ENCODE results near the gene SEMA3F.

SEMA3F gene

DNA sequence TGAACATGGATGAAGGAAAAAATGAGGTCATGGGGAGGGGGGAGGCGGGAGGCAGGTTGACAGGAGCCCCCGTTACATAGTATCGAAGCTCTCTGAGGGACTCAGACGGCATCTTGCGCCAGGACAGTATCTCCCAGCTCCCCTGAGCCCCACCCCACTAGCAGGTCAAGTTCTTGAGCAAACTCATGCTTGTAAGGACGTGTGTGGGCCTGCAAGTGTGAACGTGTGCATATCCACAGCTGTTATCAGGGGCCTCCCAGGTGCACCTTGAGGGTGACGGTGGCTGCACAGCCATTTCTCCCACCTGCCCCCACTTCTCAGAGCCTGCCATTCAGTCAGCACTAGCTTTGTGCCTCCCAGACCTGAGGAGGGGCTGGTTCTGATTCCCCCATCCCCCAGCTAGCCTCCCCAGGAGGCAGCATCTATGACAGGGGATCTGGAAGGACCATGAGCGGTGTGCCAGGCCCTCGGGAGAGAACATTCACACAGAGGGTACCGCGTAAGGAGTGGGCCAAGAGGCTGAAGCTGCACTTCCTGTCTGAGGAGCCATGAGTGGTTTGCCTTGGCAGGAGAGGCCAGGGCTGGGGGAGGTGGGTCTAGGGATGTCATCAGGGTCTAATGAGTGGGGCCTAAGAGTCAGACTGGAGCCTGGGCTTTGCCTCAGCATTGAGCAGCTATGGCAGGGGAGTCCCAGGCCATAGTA lies 2.9 kb downstream of the SEMA3F start:
- DNase-seq: peak; percentile 18

GRCh38 chr3:50158530-50159146 lies 3.5 kb downstream of the SEMA3F start:
- DNase-seq: no peak

DNA sequence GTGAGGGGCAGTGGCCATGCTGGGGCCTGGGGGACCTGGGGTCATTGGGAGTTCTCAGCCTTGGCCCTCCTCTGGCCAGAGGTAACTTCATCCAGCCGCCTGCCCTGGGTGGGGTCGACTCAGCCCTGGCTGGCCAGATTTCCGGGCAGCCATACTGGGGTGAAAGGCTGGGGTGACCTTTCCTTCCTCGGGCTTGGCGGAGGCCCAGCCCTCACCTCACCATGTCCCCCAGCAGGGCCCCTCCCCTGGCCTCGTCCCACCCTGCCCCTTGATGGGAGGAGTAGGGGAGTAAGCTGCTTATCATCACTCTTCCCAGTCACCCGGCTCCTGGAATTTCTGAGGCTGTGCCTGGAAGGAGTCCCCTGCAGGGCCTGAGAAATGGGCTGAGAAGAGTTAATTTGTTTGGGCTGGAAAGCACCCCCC lies 5.4 kb downstream of the SEMA3F start:
- no peak for DNase-seq

GRCh38 chr3:50161320-50161719 lies 6.2 kb downstream of the SEMA3F start:
- no peak for DNase-seq

GRCh38 chr3:50162034-50162883 lies 7.1 kb downstream of the SEMA3F start:
- DNase-seq: no peak

DNA sequence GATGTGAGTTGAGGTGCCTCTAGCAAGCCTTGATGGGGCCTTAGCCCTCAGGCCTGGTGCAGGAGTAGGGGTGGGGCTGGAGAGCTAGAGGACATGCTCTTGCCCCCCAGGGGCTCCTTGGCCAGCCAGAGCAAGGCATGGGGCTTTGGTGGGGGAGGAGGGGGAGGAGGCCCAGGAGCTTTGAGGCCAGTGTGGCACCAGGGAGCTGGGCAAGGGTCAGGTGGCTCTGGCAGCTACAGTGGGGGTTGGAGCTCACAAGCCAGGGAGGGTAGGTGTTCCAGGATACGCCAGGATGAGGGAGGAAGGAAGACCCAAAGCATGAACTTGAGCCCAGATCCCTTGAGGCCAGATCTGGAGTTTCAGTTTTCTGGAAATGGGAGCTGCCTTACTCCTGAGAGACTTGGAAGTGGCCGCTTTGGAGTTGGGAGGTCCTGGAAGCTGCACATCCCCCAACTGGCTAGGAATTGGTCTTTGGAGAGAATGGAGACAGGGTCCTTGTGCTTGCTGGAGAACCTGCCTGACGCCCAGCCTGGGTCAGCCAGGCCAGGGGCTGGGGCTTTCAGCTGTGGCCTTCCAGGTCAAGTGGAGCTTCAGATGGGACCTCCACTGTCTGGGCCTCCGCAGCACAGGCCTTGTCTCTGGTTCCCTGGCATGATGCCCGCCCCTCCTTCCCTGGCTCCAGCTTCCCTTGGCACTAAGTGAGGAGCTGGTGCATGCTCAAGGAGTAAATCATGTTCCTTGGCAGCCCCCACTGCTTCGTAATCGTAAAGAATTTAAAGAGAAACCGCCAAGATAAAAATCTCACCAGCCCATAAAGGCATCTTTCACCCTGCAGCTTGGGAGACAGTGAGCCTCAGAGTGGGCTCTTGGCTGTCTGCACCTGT lies 8.7 kb downstream of the SEMA3F start:
- no peak for DNase-seq

DNA sequence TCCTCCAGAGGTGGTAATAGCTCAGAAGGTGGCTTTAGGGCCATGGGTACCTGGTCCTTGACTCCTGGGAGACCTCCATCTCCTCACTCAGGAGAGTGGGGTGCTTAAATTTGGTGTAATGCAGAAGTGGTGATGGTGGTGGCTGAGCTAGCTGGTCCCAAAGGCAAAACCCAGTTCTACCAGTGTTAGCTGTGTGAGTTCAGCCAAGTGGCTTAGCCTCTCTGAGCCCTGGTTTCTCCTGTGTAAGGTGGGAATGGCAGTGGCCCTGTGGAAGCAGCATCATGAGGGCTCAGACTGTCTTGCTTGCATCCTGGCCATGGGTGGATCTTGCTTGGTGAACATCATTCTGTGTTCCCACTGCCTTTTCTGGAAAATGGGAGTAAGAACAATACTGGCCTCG lies 9.4 kb downstream of the SEMA3F start:
- DNase-seq: no peak

DNA sequence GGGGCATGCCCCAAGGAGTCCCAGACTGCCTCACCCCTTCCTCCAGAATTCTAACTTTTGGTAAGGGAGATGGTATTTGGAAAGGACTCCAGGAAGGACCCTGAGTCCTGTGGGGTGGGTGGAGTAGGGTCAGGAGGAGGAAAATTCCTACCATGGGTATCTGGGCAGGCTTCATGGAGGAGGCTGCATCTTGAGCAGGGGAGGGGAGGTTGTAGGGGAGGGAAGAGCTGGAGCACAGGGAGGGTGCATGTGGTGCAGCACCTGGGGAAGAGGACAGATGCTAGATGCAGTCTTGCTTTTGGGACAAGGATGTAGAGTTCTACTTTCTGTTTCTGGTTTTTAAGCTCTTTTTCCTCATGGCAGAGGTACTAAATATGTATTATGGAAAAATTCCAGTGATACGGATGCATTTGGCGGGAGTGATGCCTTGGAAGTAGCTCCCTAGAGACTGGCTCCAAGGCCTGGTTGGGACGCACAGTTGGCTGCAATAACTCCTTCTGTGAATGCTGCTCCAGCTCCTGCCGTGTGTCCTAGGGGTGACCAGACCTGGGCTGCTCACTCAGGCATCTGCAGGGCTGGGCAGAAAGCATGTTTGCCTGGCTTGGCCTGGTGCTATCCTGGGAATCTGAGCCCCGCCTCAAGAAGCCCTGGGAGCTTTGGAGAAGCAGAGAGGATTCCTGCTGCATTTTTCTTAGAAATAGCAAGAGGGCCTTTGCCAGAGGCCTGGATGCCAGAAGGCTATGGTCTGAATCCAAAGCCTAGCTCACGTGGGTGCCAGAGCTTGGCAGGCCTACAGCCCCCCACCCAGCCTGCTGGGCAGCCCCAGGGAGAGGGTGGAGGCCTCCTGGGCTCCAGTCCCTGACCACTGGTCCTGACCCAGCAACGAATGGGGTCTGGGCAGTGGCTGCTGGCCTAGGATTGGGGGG lies 10.1 kb downstream of the SEMA3F start:
- DNase-seq: no peak

DNA sequence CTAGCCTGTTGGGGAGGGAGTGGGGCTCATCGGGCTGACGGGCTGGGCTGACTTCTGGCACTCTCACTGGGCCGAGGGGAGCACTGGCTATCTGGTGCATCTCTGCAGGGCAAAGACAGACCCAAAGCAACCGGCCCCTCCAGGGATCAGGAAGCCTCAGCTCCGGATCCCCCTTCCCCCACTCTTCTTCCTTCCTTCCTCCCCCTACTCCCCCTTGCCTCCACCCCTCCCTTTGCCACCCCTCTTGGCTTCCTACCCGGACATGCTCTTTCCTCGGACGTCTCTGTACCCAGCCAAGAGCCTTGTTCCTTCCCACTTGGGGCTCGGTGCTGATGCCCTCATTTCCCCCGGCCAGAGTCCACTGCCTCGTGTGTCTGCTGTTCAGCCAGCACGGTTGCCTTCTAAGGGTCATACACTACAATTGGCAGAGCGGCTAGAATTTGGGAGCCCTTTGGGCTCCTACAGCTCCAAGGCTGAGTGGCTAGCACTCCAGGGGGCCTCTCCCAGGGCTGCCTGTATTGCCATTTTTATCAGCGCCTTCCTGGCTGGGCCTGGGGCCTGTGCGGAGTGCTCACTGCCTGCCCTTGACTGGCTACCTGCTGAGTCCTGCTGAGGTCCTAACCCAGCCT lies 10.9 kb downstream of the SEMA3F start:
- no peak for DNase-seq

GRCh38 chr3:50166620-50167019 lies 11.5 kb downstream of the SEMA3F start:
- DNase-seq: no peak

GRCh38 chr3:50167069-50167840 lies 12.1 kb downstream of the SEMA3F start:
- DNase-seq: peak; percentile 5

- peak; percentile 30 for DNase-seq
These were observed 12.7 kb downstream of the SEMA3F start for GRCh38 chr3:50167841-50168209.

DNA sequence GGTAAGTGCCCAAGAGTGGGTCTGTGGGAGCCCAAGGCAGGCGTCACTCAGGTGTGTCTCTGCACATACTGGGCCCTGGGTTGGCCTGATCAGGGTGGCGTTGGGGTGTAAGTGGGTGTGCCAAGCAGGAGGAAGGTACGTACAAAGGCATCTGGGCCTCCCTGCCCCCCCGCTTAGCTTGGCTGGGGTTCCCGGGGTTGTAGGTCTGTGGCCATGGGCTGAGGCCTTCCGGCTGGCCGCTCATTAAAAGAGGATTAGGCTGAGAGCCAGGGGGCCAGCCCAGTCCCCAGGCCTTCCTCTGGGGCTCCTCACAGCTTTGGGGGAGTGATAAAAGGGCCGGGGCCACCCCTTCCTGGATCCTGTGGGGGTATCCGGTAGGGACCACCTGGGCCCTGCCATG lies 13.3 kb downstream of the SEMA3F start:
- no peak for DNase-seq

GRCh38 chr3:50168791-50169190 lies 13.7 kb downstream of the SEMA3F start:
- DNase-seq: no peak

- DNase-seq: no peak
These were observed 14.2 kb downstream of the SEMA3F start for GRCh38 chr3:50169232-50169832.

DNA sequence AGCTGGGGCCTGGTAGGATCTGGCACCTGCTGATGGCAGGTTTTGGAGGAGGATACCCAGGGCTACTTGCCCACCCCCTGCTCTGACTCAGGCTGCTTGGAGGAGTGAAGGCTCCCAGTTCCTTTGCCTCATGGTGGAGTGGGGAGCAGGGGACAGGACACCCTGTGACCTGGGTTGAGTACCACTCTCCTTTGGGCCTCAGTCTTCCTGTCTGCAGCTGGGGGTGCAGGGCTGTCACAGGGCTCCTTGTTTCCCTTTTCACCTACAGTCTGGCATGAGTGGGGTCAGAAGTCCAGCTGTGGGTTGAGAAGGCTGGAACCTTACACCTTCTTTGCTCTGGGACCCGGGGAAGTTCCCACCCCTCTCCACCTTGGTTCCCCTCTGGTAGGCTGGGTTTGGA lies 14.7 kb downstream of the SEMA3F start:
- no peak for DNase-seq

DNA sequence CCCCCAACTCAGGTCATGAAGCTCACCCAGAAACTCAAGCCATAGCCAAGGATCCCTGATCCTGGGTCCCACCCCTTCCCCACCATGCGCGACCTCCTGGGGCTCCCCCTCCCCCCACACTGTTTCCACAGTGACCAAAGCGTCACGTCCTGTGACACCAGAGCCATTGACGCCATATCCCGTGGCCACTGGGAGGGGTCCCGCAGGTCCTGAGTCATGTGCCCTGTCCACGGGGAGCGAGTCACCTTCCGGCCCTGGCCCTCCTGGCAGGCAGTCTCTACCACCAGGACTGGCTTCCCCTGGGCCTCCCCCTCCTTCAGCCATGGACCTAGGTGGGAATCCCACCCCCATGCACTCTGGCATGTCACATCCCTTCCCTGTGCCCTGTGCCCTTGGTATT lies 15.6 kb downstream of the SEMA3F start:
- no peak for DNase-seq

DNA sequence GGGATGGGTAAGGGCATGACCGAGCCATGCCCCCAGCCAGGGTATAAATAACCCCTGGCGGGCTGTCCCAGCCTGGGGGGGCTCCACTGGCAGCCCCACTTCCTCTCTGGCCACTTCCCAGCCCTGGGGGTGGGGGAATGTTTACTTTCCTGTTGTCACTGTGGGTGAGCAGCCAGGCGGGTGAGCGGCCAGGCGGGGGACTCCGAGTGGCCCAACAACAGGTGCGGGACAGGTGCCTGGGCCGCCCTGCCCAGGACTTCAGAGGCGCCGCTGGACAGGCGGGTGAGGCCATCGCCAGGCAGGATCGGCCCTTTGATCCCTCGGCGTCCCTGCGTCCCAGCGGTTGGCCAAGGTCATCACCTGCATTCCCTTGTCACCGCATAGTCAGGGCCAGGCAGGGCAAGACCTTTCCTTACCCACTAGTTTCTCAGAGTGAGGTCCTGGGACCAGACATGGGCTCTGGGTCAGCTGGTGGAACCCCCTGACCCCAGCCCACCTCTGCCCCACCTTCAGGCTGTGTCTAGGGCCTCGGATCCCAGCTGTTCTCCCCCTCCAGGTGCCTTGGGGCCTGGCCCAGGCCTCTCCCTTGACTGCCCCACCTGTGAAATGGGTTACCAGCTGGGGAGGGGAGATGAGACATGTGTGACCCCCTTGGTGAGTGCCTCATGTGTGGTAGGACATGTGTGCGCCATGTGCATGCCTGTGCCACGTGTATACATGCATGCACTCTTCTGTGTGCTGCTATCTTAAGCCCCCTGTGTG lies 16.6 kb downstream of the SEMA3F start:
- no peak for DNase-seq

DNA sequence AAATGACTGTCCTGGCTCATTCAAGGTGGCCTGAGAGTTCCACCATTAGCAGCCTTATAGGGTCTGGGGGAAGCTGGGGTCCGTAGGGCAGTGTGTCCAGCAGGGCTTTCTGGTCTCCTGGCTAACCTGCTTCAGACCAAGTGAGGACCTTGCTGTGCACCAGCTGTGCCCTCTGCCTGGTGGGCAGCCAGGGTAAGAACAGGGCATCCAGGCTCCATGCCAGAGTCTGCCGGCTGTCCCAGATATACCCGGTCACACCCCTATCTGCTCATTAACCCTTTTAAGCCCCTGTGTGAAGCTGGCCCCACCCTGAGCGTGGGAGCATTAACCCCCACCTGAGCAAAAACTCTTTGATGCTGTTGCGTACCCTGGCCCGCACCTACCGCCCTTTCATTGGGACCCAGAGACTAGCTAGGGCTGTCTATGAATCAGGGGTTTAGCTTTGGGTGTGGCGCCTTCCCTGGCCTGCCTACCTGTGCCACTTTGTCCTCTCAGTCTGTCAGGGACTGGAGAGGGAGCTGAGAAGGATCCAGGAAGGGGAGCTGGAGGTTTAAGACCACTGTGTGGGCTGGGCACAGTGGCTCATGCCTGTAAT lies 17.6 kb downstream of the SEMA3F start:
- no peak for DNase-seq
